Measurements from ENCODE around the gene TOMM40L. TPM values are rescaled to one million over a fixed set of nuclear protein-coding genes. Genes with fewer than 3 reads are reported as not detected.

TOMM40L gene
- total and polyA plus RNA-seq, 12 donors, result 7.0 to 18.4 (median 11.9) TPM

DNA sequence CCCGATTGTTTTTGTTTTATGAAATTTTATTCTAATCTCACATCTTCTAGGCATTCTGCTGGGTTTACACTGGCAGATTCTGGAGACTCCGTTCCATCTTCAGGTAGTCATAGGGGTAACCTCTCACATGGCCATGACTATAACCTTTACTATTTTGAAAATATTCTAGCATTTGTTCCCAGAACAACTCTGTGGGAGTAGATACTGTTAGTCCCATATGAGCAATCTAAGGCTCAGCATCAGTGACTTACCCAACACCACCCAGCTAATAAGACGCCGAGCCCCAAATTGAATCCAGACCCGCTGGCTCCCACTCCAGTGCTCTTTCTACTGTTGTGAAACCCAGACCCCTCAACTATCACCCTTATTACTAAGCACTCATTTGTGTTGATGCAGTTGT, 36.8 kb upstream of the TOMM40L start:
- no peak overlapping the region for H3K4me3 ChIP-seq
- DNase-seq, result no peak
- H3K36me3 ChIP-seq (replicated peaks in 1 of 2), result no peaks in the 10 kb centered on the region
- no peaks in the 10 kb centered on the region for H3K9me3 ChIP-seq (replicated peaks in 1 of 3)
- TF ChIP-seq, protein P1, sequence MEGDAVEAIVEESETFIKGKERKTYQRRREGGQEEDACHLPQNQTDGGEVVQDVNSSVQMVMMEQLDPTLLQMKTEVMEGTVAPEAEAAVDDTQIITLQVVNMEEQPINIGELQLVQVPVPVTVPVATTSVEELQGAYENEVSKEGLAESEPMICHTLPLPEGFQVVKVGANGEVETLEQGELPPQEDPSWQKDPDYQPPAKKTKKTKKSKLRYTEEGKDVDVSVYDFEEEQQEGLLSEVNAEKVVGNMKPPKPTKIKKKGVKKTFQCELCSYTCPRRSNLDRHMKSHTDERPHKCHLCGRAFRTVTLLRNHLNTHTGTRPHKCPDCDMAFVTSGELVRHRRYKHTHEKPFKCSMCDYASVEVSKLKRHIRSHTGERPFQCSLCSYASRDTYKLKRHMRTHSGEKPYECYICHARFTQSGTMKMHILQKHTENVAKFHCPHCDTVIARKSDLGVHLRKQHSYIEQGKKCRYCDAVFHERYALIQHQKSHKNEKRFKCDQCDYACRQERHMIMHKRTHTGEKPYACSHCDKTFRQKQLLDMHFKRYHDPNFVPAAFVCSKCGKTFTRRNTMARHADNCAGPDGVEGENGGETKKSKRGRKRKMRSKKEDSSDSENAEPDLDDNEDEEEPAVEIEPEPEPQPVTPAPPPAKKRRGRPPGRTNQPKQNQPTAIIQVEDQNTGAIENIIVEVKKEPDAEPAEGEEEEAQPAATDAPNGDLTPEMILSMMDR (IDR thresholded peaks at IDR 0.05), result no peak
- no peak for TF ChIP-seq POLR2A (IDR thresholded peaks at IDR 0.05)
- WGBS, 4 donors, result 80 to 93% (median 91%) methylated on average over 5 of the region's 5 CpGs
- no peaks in the 10 kb centered on the region for H3K27me3 ChIP-seq
- peaks cover 0 to 27% of the 10 kb centered on the region in 2 donors for H3K4me1 ChIP-seq (replicated peaks in 1 of 2)
- intact Hi-C loops (cut with DNase I), result no loop called here
- H3K27ac ChIP-seq, result no peak overlapping the region

DNA sequence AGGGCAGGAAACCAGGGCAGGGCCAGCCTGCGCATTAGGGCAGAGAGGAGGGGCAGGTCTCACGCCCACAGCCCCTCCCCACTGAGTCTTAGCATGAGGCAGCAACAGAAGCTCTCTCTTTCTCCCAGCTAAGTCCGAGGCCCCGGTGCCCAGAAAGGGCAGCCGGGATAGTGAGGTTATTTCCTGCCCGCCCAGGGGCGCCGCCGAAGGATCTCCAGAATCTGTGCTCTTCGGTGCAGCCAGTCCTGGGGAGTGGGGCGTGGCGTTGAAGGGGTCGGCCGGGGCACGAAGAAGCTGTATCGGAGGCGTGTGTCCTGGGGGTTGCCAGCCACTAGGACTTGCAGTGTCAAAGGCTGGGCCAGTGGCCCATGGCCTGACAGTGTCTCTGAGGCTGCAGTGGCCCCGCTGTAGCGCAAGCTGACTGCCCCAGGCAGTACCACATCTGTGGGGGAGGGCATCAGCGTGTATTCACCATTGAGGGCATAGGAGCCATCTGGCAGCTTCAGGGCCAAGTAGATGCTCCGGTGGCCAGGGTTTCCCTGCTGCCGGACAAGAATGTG, 34.8 kb upstream of the TOMM40L start:
- 65 to 78% (median 70%) methylated on average over 20 to 22 of the region's 22 CpGs for WGBS, 4 donors
- H3K4me3 ChIP-seq, result no peak overlapping the region
- H3K36me3 ChIP-seq (replicated peaks in 1 of 2), result no peaks in the 10 kb centered on the region
- H3K4me1 ChIP-seq (replicated peaks in 1 of 2), result peaks cover 0 to 32% of the 10 kb centered on the region in 2 donors
- no peak overlapping the region for H3K27ac ChIP-seq
- H3K9me3 ChIP-seq (replicated peaks in 1 of 3), result no peaks in the 10 kb centered on the region
- TF ChIP-seq, protein P1 (IDR thresholded peaks at IDR 0.05), result no peak
- no peak for TF ChIP-seq POLR2A (IDR thresholded peaks at IDR 0.05)
- DNase-seq, result no peak
- intact Hi-C loops (cut with DNase I), result loop anchor here (10.0 kb wide), 2 partner anchors 184 to 194 kb away; no protein-coding TSS in a partner anchor
- no peaks in the 10 kb centered on the region for H3K27me3 ChIP-seq

DNA sequence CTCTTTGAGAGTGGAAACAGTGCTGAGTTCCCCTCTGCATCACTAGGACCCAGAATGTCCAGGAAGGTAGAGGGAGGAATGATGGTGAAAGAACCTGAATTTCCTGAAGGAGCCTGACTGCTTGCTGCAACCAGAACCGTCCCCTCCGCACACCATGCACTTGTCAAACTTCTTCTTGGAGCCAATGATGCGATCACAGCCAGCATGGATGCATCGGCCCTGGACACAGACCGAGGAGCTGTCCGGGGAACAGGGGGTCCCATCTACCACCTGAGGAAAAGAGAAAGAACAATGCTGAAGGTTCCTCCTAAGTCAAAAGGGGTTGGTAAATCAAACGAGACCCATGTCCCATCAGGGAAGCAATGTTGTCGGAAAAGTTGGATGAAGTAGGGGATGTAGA, 33.9 kb upstream of the TOMM40L start:
- Histone ChIP-seq H3K4me3 (no peak overlapping the region), H3K36me3 (replicated peaks in 1 of 2) (no peaks in the 10 kb centered on the region), H3K9me3 (replicated peaks in 1 of 3) (no peaks in the 10 kb centered on the region), H3K27ac (no peak overlapping the region), H3K27me3 (no peaks in the 10 kb centered on the region), H3K4me1 (replicated peaks in 1 of 2) (peaks cover 0 to 36% of the 10 kb centered on the region in 2 donors)
- no peak for DNase-seq
- intact Hi-C loops (cut with DNase I), result loop anchor here (10.0 kb wide), 2 partner anchors 183 to 193 kb away; no protein-coding TSS in a partner anchor
- 50 to 64% (median 60%) methylated on average over 8 of the region's 8 CpGs for WGBS, 4 donors
- TF ChIP-seq, protein P1 (IDR thresholded peaks at IDR 0.05), result no peak
- TF ChIP-seq POLR2A (IDR thresholded peaks at IDR 0.05), result no peak

DNA sequence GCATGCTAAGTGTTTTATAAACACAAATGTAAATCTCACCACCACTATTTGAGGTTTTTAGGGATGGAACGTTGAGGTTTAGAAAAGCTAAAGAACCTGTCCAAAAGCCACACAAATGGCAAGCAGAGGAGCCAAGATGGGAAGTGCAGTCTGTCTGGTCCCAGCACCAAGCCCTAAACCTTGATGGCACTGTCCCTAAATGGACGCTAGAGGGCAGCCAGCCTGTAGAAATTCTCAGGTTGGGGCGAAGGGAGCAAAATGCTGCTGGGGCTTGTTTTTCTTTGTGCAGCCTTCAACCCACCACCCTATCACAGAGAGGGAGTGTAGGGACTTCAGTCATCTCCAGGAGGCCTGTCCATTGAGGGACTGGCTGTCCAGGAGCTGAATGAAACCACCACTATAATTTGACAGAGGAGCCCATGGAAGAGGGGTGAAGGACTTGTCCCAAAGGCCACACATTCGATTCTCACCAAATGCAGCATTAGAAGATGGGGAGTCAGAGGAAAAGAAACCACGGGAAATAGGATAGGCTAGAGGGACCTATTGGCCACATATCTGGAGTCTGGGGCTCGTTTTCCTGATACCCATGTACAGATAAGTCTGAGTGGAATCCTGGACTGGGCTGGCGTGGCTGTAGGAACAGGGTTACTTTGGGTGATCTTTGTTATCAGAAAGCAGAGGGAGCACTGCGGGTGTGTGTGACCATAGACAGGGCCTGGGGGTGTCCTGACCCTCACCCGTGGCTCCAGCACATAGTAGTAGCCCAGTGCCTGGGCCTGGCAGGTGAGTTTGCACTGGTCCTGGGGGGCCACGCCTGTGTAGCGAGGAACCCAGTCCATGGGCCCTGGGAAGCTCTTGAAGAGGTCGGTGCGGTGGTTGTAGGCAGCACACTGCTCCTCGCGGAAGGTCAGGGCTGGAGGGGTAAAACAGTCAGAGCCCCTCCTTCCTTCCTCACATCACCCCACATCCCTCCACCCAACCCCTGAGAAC, 33.1 kb upstream of the TOMM40L start:
- no peaks in the 10 kb centered on the region for H3K9me3 ChIP-seq (replicated peaks in 1 of 3)
- WGBS, 4 donors, result 45 to 53% (median 51%) methylated on average over 10 to 15 of the region's 15 CpGs
- H3K4me3 ChIP-seq, result no peak overlapping the region
- no peaks in the 10 kb centered on the region for H3K27me3 ChIP-seq
- no peaks in the 10 kb centered on the region for H3K36me3 ChIP-seq (replicated peaks in 1 of 2)
- peak overlapping the region in 2 of 5 donors; percentile 5 to 50 for H3K27ac ChIP-seq
- peaks cover 0 to 36% of the 10 kb centered on the region in 2 donors for H3K4me1 ChIP-seq (replicated peaks in 1 of 2)
- DNase-seq, result peak; percentile 67 to 88 (median 78)
- TF ChIP-seq POLR2A (IDR thresholded peaks at IDR 0.05), result no peak
- TF ChIP-seq, protein P1 (IDR thresholded peaks at IDR 0.05), result peak; percentile 73 to 90 (median 87)
- intact Hi-C loops (cut with DNase I), result loop anchor here (10.0 kb wide), 2 partner anchors 182 to 192 kb away; no protein-coding TSS in a partner anchor

All from adrenal gland (tissue), 12 donors.